NCI-H128 (cell line): ENCODE results near the gene KLHL18.
"Not testable (repeated sequence)": the region's sequence is repeated elsewhere in the genome, so short reads cannot be mapped to it uniquely, and the experiment has no call there.

Experiments used
- DNase-seq: peaks from one replicate; lab custom pipeline; 2025; ENCODE audit not compliant: unreplicated experiment; lab: John Stamatoyannopoulos, UW

The KLHL18 gene

GRCh38 chr3:47282424-47283192 lies at the start of gene KLHL18, which contains the start of gene KIF9:
Gene KLHL18, plus strand, starts transcription at chr3:47282944. Its CDS starts 22 bp downstream, at chr3:47282966.
Gene KIF9, minus strand, starts transcription at chr3:47282799. Its CDS starts 5,425 bp downstream, at chr3:47277374.
- DNase-seq: peak; percentile 76

GRCh38 chr3:47238017-47238416 lies 44.7 kb upstream of the KLHL18 start:
- DNase-seq: no peak

- no peak for DNase-seq
Observed at GRCh38 chr3:47239929-47240328, 42.8 kb upstream of the KLHL18 start.

GRCh38 chr3:47243419-47244147 lies 39.2 kb upstream of the KLHL18 start:
- no peak for DNase-seq

GRCh38 chr3:47244531-47245100 lies 38.1 kb upstream of the KLHL18 start:
- no peak for DNase-seq

GRCh38 chr3:47245271-47245670 lies 37.5 kb upstream of the KLHL18 start:
- DNase-seq: no peak

- DNase-seq: no peak
Observed at GRCh38 chr3:47247131-47248064, 35.3 kb upstream of the KLHL18 start.

- no peak for DNase-seq
Observed at GRCh38 chr3:47250309-47251060, 32.3 kb upstream of the KLHL18 start.

- not testable (repeated sequence) for DNase-seq
Observed at GRCh38 chr3:47251085-47251484, 31.7 kb upstream of the KLHL18 start.

GRCh38 chr3:47251689-47252088 lies 31.1 kb upstream of the KLHL18 start:
- DNase-seq: no peak

- DNase-seq: not testable (repeated sequence)
Observed at GRCh38 chr3:47256331-47256730, 26.4 kb upstream of the KLHL18 start.

- no peak for DNase-seq
Observed at GRCh38 chr3:47259114-47259513, 23.6 kb upstream of the KLHL18 start.

GRCh38 chr3:47260605-47261004 lies 22.1 kb upstream of the KLHL18 start:
- no peak for DNase-seq

GRCh38 chr3:47261301-47261700 lies 21.4 kb upstream of the KLHL18 start:
- DNase-seq: no peak

GRCh38 chr3:47265008-47265407 lies 17.7 kb upstream of the KLHL18 start:
- DNase-seq: no peak

GRCh38 chr3:47265725-47266428 lies 16.9 kb upstream of the KLHL18 start:
- no peak for DNase-seq

- no peak for DNase-seq
Observed at GRCh38 chr3:47266709-47267489, 15.8 kb upstream of the KLHL18 start.

GRCh38 chr3:47267490-47267824 lies 15.3 kb upstream of the KLHL18 start:
- no peak for DNase-seq

- DNase-seq: no peak
Observed at GRCh38 chr3:47270526-47270925, 12.2 kb upstream of the KLHL18 start.
